Lower leg skin (tissue), 3 donors: Measurements from ENCODE around the gene FSTL5.

Experiments used
- CTCF ChIP-seq, 3 donors: fragments of 450-650 bp; IDR thresholded peaks; one replicate each; pipeline ENCODE4 v1.5.1; 2016; ENCODE audit warnings: antibody characterized with exemption in 3 of 3, mild to moderate bottlenecking in 3 of 3, moderate library complexity in 2 of 3
- POLR2A ChIP-seq, 2 donors: fragments of 450-650 bp; IDR thresholded peaks; one replicate each; pipeline ENCODE4 v1.6.1; 2016 to 2017; ENCODE audit warnings: antibody characterized with exemption in 2 of 2, mild to moderate bottlenecking in 1 of 2, moderate library complexity in 1 of 2

- TF ChIP-seq POLR2A (IDR thresholded peaks at IDR 0.05): no peak
- no peak for TF ChIP-seq CTCF (IDR thresholded peaks at IDR 0.05)
Observed at GRCh38 chr4:161336621-161337020, 827.2 kb downstream of the FSTL5 start.
